ENCODE data around the gene PNLIPRP1. TPM values are rescaled to one million over a fixed set of nuclear protein-coding genes. Genes with fewer than 3 reads are reported as not detected.

Gene PNLIPRP1
- total RNA-seq, 3 donors from 2014 or later (not counting 1 experiment from before 2014, with no cell fraction given), result not detected

DNA sequence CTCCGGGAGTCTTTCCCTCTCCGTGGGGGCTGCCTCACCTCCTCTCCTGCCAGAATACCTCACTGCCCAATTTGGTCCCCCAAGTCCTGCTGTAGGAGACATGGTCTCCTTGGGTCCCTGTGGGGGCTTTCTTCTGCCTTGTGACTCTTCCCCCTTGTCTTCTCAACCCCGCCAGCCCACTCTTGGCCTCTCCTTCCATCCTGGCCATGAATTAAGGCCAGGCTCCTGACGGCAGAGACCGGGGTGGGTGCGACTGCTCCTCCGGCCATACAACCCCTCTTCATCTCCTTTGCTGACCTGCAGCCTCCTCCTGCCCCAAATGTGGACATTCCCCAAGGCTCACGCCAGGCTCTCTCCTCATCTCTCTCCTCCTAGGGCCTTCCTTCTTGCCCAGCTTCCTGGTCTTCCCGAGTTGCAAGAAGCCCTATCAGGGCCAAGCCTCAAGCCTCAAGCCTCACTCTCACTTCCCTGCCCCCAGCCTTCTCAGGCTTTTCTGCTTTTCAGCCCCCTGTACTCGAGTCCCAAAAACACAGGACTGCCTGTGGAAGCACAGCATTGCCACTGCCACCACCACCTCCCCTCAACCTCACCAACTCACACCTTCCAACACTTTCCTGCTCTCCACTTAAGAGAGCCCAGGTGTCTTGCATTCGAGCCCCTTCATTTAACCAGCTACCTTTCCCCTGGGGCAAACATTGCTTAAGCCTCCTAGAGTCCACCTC is 31.3 kb downstream of the PNLIPRP1 start:
- Mint-ChIP-seq H3K9me3 (no peaks in the 10 kb centered on the region), H3K4me3 (no peak overlapping the region), H3K36me3 (no peaks in the 10 kb centered on the region), H3K27me3 (ENCODE audit: low read depth in 2 of 2) (peaks cover 4 to 11% of the 10 kb centered on the region in 2 donors), H3K27ac (no peak overlapping the region), H3K4me1 (no peaks in the 10 kb centered on the region)
- no peak overlapping the region for H3K27ac ChIP-seq (ENCODE audit: low read length)
- intact Hi-C loops (cut with micrococcal nuclease), result no loop called here
- H3K4me1 ChIP-seq (ENCODE audit: control insufficient read depth, insufficient read depth, low read length), result no peaks in the 10 kb centered on the region
- H3K27me3 ChIP-seq (ENCODE audit: control insufficient read depth, insufficient read depth, low read length), result no peaks in the 10 kb centered on the region
- no peak for DNase-seq
- ATAC-seq, result no peak
- H3K36me3 ChIP-seq (ENCODE audit: control insufficient read depth, insufficient read depth, low read length), result no peaks in the 10 kb centered on the region
- H3K4me3 ChIP-seq (ENCODE audit: low read length), result no peak overlapping the region
- TF ChIP-seq, protein P1, sequence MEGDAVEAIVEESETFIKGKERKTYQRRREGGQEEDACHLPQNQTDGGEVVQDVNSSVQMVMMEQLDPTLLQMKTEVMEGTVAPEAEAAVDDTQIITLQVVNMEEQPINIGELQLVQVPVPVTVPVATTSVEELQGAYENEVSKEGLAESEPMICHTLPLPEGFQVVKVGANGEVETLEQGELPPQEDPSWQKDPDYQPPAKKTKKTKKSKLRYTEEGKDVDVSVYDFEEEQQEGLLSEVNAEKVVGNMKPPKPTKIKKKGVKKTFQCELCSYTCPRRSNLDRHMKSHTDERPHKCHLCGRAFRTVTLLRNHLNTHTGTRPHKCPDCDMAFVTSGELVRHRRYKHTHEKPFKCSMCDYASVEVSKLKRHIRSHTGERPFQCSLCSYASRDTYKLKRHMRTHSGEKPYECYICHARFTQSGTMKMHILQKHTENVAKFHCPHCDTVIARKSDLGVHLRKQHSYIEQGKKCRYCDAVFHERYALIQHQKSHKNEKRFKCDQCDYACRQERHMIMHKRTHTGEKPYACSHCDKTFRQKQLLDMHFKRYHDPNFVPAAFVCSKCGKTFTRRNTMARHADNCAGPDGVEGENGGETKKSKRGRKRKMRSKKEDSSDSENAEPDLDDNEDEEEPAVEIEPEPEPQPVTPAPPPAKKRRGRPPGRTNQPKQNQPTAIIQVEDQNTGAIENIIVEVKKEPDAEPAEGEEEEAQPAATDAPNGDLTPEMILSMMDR (IDR thresholded peaks at IDR 0.05), result no peak
- no peaks in the 10 kb centered on the region for H3K9me3 ChIP-seq (ENCODE audit: control insufficient read depth, insufficient read depth, low read length)
- 78% methylated on average over 11 of the region's 11 CpGs for whole genome bisulfite sequencing (ENCODE audit: insufficient coverage)

DNA sequence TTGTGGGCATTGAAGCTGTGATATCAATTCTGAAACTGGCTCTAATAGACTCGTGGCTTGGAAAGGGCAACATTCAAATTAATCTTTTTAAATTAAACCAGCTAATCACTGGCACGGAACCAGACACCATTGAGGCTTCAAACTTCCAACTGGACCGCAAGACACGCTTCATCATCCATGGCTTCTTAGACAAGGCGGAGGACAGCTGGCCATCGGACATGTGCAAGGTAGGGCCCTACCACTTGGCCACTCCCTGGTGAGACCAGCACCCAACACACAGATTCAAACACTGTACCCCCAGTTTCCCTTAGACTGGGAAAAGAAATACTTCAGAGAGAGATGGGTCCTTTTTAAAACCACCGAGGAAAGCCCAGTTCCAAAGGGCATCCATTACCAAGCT is 35.1 kb downstream of the PNLIPRP1 start:
- H3K36me3 ChIP-seq (ENCODE audit: control insufficient read depth, insufficient read depth, low read length), result no peaks in the 10 kb centered on the region
- TF ChIP-seq, protein P1 (IDR thresholded peaks at IDR 0.05), result no peak
- ATAC-seq (no peak), DNase-seq (no peak)
- Mint-ChIP-seq H3K9me3 (no peaks in the 10 kb centered on the region), H3K4me3 (no peak overlapping the region), H3K36me3 (no peaks in the 10 kb centered on the region), H3K27me3 (ENCODE audit: low read depth in 2 of 2) (peaks cover 9 to 11% of the 10 kb centered on the region in 2 donors), H3K27ac (no peak overlapping the region), H3K4me1 (no peaks in the 10 kb centered on the region)
- H3K4me3 ChIP-seq (ENCODE audit: low read length), result no peak overlapping the region
- H3K9me3 ChIP-seq (ENCODE audit: control insufficient read depth, insufficient read depth, low read length), result no peaks in the 10 kb centered on the region
- H3K4me1 ChIP-seq (ENCODE audit: control insufficient read depth, insufficient read depth, low read length), result no peaks in the 10 kb centered on the region
- WGBS (ENCODE audit: insufficient coverage), result 90% methylated on average over 7 of the region's 7 CpGs
- intact Hi-C loops (cut with micrococcal nuclease), result no loop called here
- H3K27ac ChIP-seq (ENCODE audit: low read length), result no peak overlapping the region
- no peaks in the 10 kb centered on the region for H3K27me3 ChIP-seq (ENCODE audit: control insufficient read depth, insufficient read depth, low read length)

DNA sequence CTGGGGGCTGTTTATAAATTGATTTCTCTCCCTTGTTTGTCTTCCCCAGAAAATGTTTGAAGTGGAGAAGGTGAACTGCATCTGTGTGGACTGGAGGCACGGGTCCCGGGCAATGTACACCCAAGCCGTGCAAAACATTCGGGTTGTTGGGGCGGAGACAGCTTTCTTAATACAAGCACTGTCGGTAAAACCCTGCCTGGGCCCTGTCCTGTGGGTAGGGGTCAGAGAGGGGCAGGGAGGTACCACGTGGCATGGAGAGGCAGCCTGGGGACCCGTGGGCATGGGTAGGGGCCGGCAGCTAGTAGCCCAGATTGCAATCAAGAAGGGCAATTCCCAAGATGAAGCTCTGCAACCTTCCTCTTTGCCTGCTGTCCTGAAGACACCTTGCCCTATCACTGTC is 36.1 kb downstream of the PNLIPRP1 start:
- WGBS (ENCODE audit: insufficient coverage), result 84% methylated on average over 9 of the region's 9 CpGs
- no peaks in the 10 kb centered on the region for H3K27me3 ChIP-seq (ENCODE audit: control insufficient read depth, insufficient read depth, low read length)
- TF ChIP-seq, protein P1 (IDR thresholded peaks at IDR 0.05), result no peak
- ATAC-seq (no peak), DNase-seq (no peak)
- intact Hi-C loops (cut with micrococcal nuclease), result no loop called here
- H3K36me3 Mint-ChIP-seq, result no peaks in the 10 kb centered on the region
- H3K4me3 ChIP-seq (ENCODE audit: low read length), result no peak overlapping the region
- no peak overlapping the region for H3K4me3 Mint-ChIP-seq
- no peak overlapping the region for H3K27ac Mint-ChIP-seq
- no peaks in the 10 kb centered on the region for H3K36me3 ChIP-seq (ENCODE audit: control insufficient read depth, insufficient read depth, low read length)
- H3K27ac ChIP-seq (ENCODE audit: low read length), result no peak overlapping the region
- H3K9me3 Mint-ChIP-seq, result no peaks in the 10 kb centered on the region
- no peaks in the 10 kb centered on the region for H3K4me1 ChIP-seq (ENCODE audit: control insufficient read depth, insufficient read depth, low read length)
- H3K9me3 ChIP-seq (ENCODE audit: control insufficient read depth, insufficient read depth, low read length), result no peaks in the 10 kb centered on the region
- peaks cover 9 to 11% of the 10 kb centered on the region in 2 donors for H3K27me3 Mint-ChIP-seq (ENCODE audit: low read depth in 2 of 2)
- no peaks in the 10 kb centered on the region for H3K4me1 Mint-ChIP-seq

Data from natural killer cell (primary cell).